Liver (tissue), 9 donors: ENCODE data around the gene DNAJC11. TPM values are rescaled to one million over a fixed set of nuclear protein-coding genes. Genes with fewer than 3 reads are reported as not detected.

ENCODE experiments used
- DNase-seq: peaks from one replicate; pipeline ENCODE4 v3.0.0-alpha.2; 2017; ENCODE audit warnings: low spot score
- H3K27ac ChIP-seq, 2 donors: one replicate each; pipeline ENCODE4 v1.7.0; 2013; ENCODE audit warnings: inconsistent platforms in 2 of 2, low read length in 2 of 2, control low read depth in 1 of 2, low read depth in 1 of 2, mild to moderate bottlenecking in 1 of 2
- H3K27me3 ChIP-seq, 4 donors: one replicate each; pipeline versions ENCODE4 v1.6.1 to v1.7.0; 2013; ENCODE audit warnings: low read length in 3 of 4, inconsistent platforms in 1 of 4, mild to moderate bottlenecking in 1 of 4, moderate library complexity in 1 of 4; ENCODE audit not compliant: control insufficient read depth in 4 of 4, insufficient read depth in 4 of 4
- H3K36me3 ChIP-seq, 4 donors: one replicate each; pipeline versions ENCODE4 v1.6.1 to v1.7.0; 2013; ENCODE audit warnings: low read length in 3 of 4, mild to moderate bottlenecking in 3 of 4, low read depth in 1 of 4, moderate library complexity in 1 of 4; ENCODE audit not compliant: control insufficient read depth in 4 of 4, insufficient read depth in 3 of 4
- H3K4me1 ChIP-seq, 4 donors: one replicate each; pipeline versions ENCODE4 v1.6.1 to v1.7.0; 2013; ENCODE audit warnings: low read length in 3 of 4, mild to moderate bottlenecking in 3 of 4, moderate library complexity in 1 of 4; ENCODE audit not compliant: control insufficient read depth in 4 of 4, insufficient read depth in 4 of 4
- H3K4me3 ChIP-seq, 3 donors: one replicate each; pipeline versions ENCODE4 v1.6.1 to v1.7.0; 2013; ENCODE audit warnings: low read length in 3 of 3, control low read depth in 1 of 3, low read depth in 1 of 3, mild to moderate bottlenecking in 1 of 3
- H3K9ac ChIP-seq, 2 donors: one replicate each; pipeline ENCODE4 v1.7.0; 2013; ENCODE audit warnings: low read length in 2 of 2, mild to moderate bottlenecking in 2 of 2, moderate library complexity in 2 of 2, control low read depth in 1 of 2, low read depth in 1 of 2
- H3K9me3 ChIP-seq, 4 donors: one replicate each; pipeline versions ENCODE4 v1.6.1 to v1.7.0; 2013; ENCODE audit warnings: low read length in 3 of 4; ENCODE audit not compliant: control insufficient read depth in 4 of 4
- ATF3 ChIP-seq: IDR thresholded peaks from 2 replicates; pipeline ENCODE4 v1.6.1; 2016; ENCODE audit warnings: antibody characterized with exemption
- EGR1 ChIP-seq, 2 donors: IDR thresholded peaks; 2 replicates each; pipeline ENCODE4 v1.6.1; 2016 to 2018; ENCODE audit warnings: antibody characterized with exemption in 2 of 2, low read depth in 2 of 2
- FOXA1 ChIP-seq: IDR thresholded peaks from 2 replicates; pipeline ENCODE4 v1.6.1; 2016; ENCODE audit warnings: antibody characterized with exemption
- FOXA2 ChIP-seq: IDR thresholded peaks from 2 replicates; pipeline ENCODE4 v1.6.1; 2016; ENCODE audit warnings: antibody characterized with exemption
- GABPA ChIP-seq, 2 donors: IDR thresholded peaks in 1 of 2; conservative IDR thresholded peaks in 1 of 2; 2 replicates each; pipeline ENCODE4 v1.6.1; 2016; ENCODE audit warnings: antibody characterized with exemption in 2 of 2, mild to moderate bottlenecking in 1 of 2, moderate library complexity in 1 of 2
- HNF4A ChIP-seq, 2 donors: conservative IDR thresholded peaks; 2 replicates each; pipeline ENCODE4 v1.6.1; 2016; ENCODE audit warnings: antibody characterized with exemption in 2 of 2, mild to moderate bottlenecking in 2 of 2
- HNF4G ChIP-seq: IDR thresholded peaks from 2 replicates; pipeline ENCODE4 v1.6.1; 2016; ENCODE audit warnings: antibody characterized with exemption
- JUND ChIP-seq, 2 donors: IDR thresholded peaks; 2 replicates each; pipeline ENCODE4 v1.6.1; 2016; ENCODE audit warnings: antibody characterized with exemption in 2 of 2
- MAX ChIP-seq: IDR thresholded peaks from 2 replicates; pipeline ENCODE4 v1.6.1; 2016; ENCODE audit warnings: antibody characterized with exemption
- NR2F2 ChIP-seq: IDR thresholded peaks from 2 replicates; pipeline ENCODE4 v1.6.1; 2016; ENCODE audit warnings: antibody characterized with exemption
- RAD21 ChIP-seq, 2 donors: IDR thresholded peaks; 2 replicates each; pipeline ENCODE4 v1.6.1; 2016; ENCODE audit warnings: antibody characterized with exemption in 2 of 2, mild to moderate bottlenecking in 2 of 2
- RXRA ChIP-seq, 2 donors: IDR thresholded peaks; 2 replicates each; pipeline ENCODE4 v1.6.1; 2017 to 2018; ENCODE audit warnings: antibody characterized with exemption in 2 of 2, mild to moderate bottlenecking in 1 of 2
- SP1 ChIP-seq: IDR thresholded peaks from 2 replicates; pipeline ENCODE4 v1.6.1; 2018; ENCODE audit warnings: antibody characterized with exemption, mild to moderate bottlenecking
- TAF1 ChIP-seq: conservative IDR thresholded peaks from 2 replicates; pipeline ENCODE4 v1.6.1; 2016; ENCODE audit warnings: antibody characterized with exemption, mild to moderate bottlenecking
- YY1 ChIP-seq: IDR thresholded peaks from 2 replicates; pipeline ENCODE4 v1.6.1; 2016; ENCODE audit warnings: antibody characterized with exemption, mild to moderate bottlenecking
- WGBS: extraction: QIAGEN DNeasy Blood & Tissue Kit; methylation state at CpG from one replicate; pipeline ENCODE4 v1.1.7; 2013; 5-methylcytosine and 5-hydroxymethylcytosine counted together
- polyA plus RNA-seq, 2 donors: library from polyadenylated mRNA; stranded (reverse) in 1 of 2; unstranded in 1 of 2; fragments of 200-250 nt in 1 of 2; fragments of >200 nt in 1 of 2; fragmentation: Nextera tagmentation in 1 of 2; extraction: Ambion mirVana in 1 of 2; gene quantifications; one replicate each; pipeline versions ENCODE4 v1.2.1 to v1.2.3, GENCODE V29; 2013 to 2015
- total RNA-seq, 2 donors: library from RNA; depleted of rRNA; stranded (reverse); fragments of >200 nt; gene quantifications; one replicate each; pipeline ENCODE4 v1.2.3, GENCODE V29; 2014
- TF ChIP-seq, protein P1 (sequence below): IDR thresholded peaks from 2 replicates; pipeline ENCODE4 v1.6.1; 2016; ENCODE audit warnings: antibody characterized with exemption
- TF ChIP-seq, protein P2 (sequence below): IDR thresholded peaks from 2 replicates; pipeline ENCODE4 v1.6.1; 2016; ENCODE audit warnings: antibody characterized with exemption, mild to moderate bottlenecking
- TF ChIP-seq, protein P3 (sequence below): fragments of 150-350 bp; IDR thresholded peaks from 2 replicates; pipeline ENCODE4 v1.5.1; 2017; ENCODE audit warnings: improper control_type of control experiment, low read depth, low read length; ENCODE audit not compliant: missing input control
- donor health status: healthy.
- donor health status: healthy.
- donor health status: healthy.
- donor health status: healthy.
- donor health status: healthy.

Gene DNAJC11
- total and polyA plus RNA-seq, 4 donors = 16.5 to 36.1 (median 23.8) TPM

DNA sequence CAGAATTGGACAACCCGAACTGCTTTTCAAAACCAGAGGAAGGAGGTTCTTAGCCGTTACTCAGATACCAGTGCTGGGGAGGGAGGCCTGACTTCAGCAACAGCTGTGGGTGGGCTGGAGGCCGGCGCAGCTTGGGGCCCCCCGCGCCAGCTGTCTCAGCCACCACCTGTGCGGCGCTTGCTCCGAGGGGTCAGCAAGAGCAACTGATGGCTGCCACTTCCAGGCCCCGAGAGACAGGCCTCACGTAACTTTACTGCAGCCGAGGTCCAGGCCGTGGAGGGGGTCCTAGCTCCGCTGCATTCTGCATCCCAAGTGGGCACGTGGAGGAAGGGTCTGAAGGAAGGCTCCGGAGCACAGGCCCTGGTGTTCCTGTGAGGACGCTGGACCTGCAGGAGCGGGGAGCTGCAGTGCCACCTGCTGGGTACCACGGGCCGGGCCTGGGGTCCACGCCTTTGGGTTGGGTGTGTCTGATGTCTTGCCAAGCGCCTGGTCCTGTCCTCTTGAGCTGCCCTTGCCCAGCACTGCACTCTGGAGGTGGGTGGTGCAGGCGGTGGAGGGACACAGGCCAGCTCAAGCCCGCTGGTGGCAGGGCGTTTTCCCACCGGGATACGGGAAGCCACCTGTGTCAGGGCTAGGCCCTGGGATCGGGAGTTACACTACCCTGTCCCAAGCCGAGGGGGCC, 67.1 kb downstream of the DNAJC11 start:
- Histone ChIP-seq H3K4me3 (no peak overlapping the region), H3K9me3 (no peaks in the 10 kb centered on the region), H3K27ac (no peak overlapping the region), H3K9ac (no peak overlapping the region), H3K36me3 (peaks cover 20 to 71% (median 37%) of the 10 kb centered on the region in 4 donors), H3K4me1 (no peaks in the 10 kb centered on the region), H3K27me3 (no peaks in the 10 kb centered on the region)
- DNase-seq = peak; percentile 66
- WGBS = 66% methylated on average over 29 of the region's 29 CpGs
- no peak for TF ChIP-seq SP1
- no peak for TF ChIP-seq YY1
- peak in 1 of 2 donors; percentile 53 for TF ChIP-seq HNF4A (conservative IDR thresholded peaks at IDR 0.05)
- TF ChIP-seq ATF3 = no peak
- TF ChIP-seq MAX = no peak
- TF ChIP-seq GABPA (IDR thresholded peaks at IDR 0.05 in 1 of 2, conservative IDR thresholded peaks at IDR 0.05 in 1 of 2) = no peak
- TF ChIP-seq RAD21 (IDR thresholded peaks at IDR 0.05) = peak; percentile 80 to 92
- TF ChIP-seq, protein P1, sequence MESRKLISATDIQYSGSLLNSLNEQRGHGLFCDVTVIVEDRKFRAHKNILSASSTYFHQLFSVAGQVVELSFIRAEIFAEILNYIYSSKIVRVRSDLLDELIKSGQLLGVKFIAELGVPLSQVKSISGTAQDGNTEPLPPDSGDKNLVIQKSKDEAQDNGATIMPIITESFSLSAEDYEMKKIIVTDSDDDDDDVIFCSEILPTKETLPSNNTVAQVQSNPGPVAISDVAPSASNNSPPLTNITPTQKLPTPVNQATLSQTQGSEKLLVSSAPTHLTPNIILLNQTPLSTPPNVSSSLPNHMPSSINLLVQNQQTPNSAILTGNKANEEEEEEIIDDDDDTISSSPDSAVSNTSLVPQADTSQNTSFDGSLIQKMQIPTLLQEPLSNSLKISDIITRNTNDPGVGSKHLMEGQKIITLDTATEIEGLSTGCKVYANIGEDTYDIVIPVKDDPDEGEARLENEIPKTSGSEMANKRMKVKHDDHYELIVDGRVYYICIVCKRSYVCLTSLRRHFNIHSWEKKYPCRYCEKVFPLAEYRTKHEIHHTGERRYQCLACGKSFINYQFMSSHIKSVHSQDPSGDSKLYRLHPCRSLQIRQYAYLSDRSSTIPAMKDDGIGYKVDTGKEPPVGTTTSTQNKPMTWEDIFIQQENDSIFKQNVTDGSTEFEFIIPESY = no peak
- TF ChIP-seq JUND (IDR thresholded peaks at IDR 0.05) = no peak
- TF ChIP-seq FOXA1 = no peak
- TF ChIP-seq HNF4G = no peak
- TF ChIP-seq, protein P2, sequence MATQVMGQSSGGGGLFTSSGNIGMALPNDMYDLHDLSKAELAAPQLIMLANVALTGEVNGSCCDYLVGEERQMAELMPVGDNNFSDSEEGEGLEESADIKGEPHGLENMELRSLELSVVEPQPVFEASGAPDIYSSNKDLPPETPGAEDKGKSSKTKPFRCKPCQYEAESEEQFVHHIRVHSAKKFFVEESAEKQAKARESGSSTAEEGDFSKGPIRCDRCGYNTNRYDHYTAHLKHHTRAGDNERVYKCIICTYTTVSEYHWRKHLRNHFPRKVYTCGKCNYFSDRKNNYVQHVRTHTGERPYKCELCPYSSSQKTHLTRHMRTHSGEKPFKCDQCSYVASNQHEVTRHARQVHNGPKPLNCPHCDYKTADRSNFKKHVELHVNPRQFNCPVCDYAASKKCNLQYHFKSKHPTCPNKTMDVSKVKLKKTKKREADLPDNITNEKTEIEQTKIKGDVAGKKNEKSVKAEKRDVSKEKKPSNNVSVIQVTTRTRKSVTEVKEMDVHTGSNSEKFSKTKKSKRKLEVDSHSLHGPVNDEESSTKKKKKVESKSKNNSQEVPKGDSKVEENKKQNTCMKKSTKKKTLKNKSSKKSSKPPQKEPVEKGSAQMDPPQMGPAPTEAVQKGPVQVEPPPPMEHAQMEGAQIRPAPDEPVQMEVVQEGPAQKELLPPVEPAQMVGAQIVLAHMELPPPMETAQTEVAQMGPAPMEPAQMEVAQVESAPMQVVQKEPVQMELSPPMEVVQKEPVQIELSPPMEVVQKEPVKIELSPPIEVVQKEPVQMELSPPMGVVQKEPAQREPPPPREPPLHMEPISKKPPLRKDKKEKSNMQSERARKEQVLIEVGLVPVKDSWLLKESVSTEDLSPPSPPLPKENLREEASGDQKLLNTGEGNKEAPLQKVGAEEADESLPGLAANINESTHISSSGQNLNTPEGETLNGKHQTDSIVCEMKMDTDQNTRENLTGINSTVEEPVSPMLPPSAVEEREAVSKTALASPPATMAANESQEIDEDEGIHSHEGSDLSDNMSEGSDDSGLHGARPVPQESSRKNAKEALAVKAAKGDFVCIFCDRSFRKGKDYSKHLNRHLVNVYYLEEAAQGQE = no peak
- TF ChIP-seq, protein P3, sequence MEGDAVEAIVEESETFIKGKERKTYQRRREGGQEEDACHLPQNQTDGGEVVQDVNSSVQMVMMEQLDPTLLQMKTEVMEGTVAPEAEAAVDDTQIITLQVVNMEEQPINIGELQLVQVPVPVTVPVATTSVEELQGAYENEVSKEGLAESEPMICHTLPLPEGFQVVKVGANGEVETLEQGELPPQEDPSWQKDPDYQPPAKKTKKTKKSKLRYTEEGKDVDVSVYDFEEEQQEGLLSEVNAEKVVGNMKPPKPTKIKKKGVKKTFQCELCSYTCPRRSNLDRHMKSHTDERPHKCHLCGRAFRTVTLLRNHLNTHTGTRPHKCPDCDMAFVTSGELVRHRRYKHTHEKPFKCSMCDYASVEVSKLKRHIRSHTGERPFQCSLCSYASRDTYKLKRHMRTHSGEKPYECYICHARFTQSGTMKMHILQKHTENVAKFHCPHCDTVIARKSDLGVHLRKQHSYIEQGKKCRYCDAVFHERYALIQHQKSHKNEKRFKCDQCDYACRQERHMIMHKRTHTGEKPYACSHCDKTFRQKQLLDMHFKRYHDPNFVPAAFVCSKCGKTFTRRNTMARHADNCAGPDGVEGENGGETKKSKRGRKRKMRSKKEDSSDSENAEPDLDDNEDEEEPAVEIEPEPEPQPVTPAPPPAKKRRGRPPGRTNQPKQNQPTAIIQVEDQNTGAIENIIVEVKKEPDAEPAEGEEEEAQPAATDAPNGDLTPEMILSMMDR = peak; percentile 57
- TF ChIP-seq NR2F2 = no peak
- no peak for TF ChIP-seq TAF1
- peak in 1 of 2 donors; percentile 32 for TF ChIP-seq RXRA (IDR thresholded peaks at IDR 0.05)
- no peak for TF ChIP-seq EGR1 (IDR thresholded peaks at IDR 0.05; ENCODE audit: low read depth in 2 of 2)
- TF ChIP-seq FOXA2 = no peak
